Measurements from ENCODE around the gene SPOCK1. TPM values are rescaled to one million over a fixed set of nuclear protein-coding genes. Genes with fewer than 3 reads are reported as not detected.

The SPOCK1 gene
- total and polyA plus RNA-seq, 2 of the 13 experiments (the other 11 are each of a cell fraction or from before 2014, with no cell fraction given): 0.18 to 0.29 TPM

GRCh38 chr5:137342764-137343163 lies 156.4 kb downstream of the SPOCK1 start:
- no peak for DNase-seq (ENCODE audit: low spot score)
- no TSS peak for BruUV-seq (replicated peaks)
- no peak for FAIRE-seq
- Histone ChIP-seq H3K79me2 (ENCODE audit: insufficient read depth, low read length) (no peaks in the 10 kb centered on the region), H3K4me2 (ENCODE audit: low read depth, low read length) (no peak overlapping the region), H4K20me1 (ENCODE audit: insufficient read depth, low read length) (no peaks in the 10 kb centered on the region), H3K27ac (ENCODE audit: extremely low read length, insufficient read depth, low read length) (no peak overlapping the region), H3K27me3 (ENCODE audit: control insufficient read depth in 1 of 2, insufficient read depth in 2 of 2, low read length in 2 of 2) (no peaks in the 10 kb centered on the region), H3K4me3 (replicated peaks in 1 of 3; ENCODE audit: insufficient read depth in 1 of 3, low read depth in 2 of 3, low read length in 3 of 3) (no peak overlapping the region), H3K36me3 (replicated peaks in 1 of 2; ENCODE audit: control insufficient read depth in 1 of 2, insufficient read depth in 2 of 2, low read length in 2 of 2) (no peaks in the 10 kb centered on the region), H3K4me1 (ENCODE audit: insufficient read depth, low read length) (no peaks in the 10 kb centered on the region), H3K9me3 (ENCODE audit: low read length) (no peaks in the 10 kb centered on the region), H2AFZ (ENCODE audit: low read length) (no peak overlapping the region), H3K9ac (ENCODE audit: insufficient read depth, low read depth, low read length) (no peak overlapping the region)
- CTCF ChIA-PET (ENCODE audit: low intra/inter-chr PET ratio, low total read pairs): no interaction called here
- POLR2A ChIA-PET: no interaction called here
- ATAC-seq: no peak
- in situ Hi-C loops (cut with HindIII; ENCODE audit: extremely low pct_ligation_motif_present, low pct_unique_long_range_greater_than_20kb): loop anchor here (10.0 kb wide), 1 partner anchor 152 kb away; the partner anchor contains the start of gene SPOCK1
- WGBS (ENCODE audit: low lambda C conversion rate): 45% methylated on average over 2 of the region's 3 CpGs
- intact Hi-C loops (cut with micrococcal nuclease; ENCODE audit: unreplicated experiment): no loop called here
- TF ChIP-seq RAD21 (CRISPR knock-in tag; IDR thresholded peaks at IDR 0.05) (no peak), KIAA2018 (CRISPR knock-in tag; IDR thresholded peaks at IDR 0.05; ENCODE audit: borderline replicate concordance) (no peak), ARNT (IDR thresholded peaks at IDR 0.05) (no peak), SMAD9 (CRISPR knock-in tag; IDR thresholded peaks at IDR 0.05) (no peak), IKZF1 (IDR thresholded peaks at IDR 0.05) (no peak), ZNF251 (CRISPR knock-in tag; IDR thresholded peaks at IDR 0.05) (no peak), BRD4 (CRISPR knock-in tag; IDR thresholded peaks at IDR 0.05) (no peak), RBM39 (IDR thresholded peaks at IDR 0.05; ENCODE audit: low read depth, low read length, poor library complexity, severe bottlenecking) (no peak), MEIS2 (CRISPR knock-in tag; IDR thresholded peaks at IDR 0.05) (no peak)
- TF ChIP-seq, protein P1, sequence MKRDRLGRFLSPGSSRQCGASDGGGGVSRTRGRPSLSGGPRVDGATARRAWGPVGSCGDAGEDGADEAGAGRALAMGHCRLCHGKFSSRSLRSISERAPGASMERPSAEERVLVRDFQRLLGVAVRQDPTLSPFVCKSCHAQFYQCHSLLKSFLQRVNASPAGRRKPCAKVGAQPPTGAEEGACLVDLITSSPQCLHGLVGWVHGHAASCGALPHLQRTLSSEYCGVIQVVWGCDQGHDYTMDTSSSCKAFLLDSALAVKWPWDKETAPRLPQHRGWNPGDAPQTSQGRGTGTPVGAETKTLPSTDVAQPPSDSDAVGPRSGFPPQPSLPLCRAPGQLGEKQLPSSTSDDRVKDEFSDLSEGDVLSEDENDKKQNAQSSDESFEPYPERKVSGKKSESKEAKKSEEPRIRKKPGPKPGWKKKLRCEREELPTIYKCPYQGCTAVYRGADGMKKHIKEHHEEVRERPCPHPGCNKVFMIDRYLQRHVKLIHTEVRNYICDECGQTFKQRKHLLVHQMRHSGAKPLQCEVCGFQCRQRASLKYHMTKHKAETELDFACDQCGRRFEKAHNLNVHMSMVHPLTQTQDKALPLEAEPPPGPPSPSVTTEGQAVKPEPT (CRISPR knock-in tag; IDR thresholded peaks at IDR 0.05; ENCODE audit: low read depth): no peak
- TF ChIP-seq, protein P2, sequence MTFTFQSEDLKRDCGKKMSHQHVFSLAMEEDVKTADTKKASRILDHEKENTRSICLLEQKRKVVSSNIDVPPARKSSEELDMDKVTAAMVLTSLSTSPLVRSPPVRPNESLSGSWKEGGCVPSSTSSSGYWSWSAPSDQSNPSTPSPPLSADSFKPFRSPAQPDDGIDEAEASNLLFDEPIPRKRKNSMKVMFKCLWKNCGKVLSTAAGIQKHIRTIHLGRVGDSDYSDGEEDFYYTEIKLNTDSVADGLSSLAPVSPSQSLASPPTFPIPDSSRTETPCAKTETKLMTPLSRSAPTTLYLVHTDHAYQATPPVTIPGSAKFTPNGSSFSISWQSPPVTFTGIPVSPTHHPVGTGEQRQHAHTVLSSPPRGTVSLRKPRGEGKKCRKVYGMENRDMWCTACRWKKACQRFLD (CRISPR knock-in tag; IDR thresholded peaks at IDR 0.05; ENCODE audit: borderline replicate concordance): no peak
